NCI-H510A treated with DMSO at 0.1 percent for 48 hours (cell line): Measurements from ENCODE around the gene FBP1.
"Not testable (repeated sequence)": the region's sequence is repeated elsewhere in the genome, so short reads cannot be mapped to it uniquely, and the experiment has no call there.

ENCODE experiments used
- DNase-seq: peaks from one replicate; lab custom pipeline; 2025; lab: John Stamatoyannopoulos, UW

The FBP1 gene

GRCh38 chr9:94619026-94619425 lies 20.3 kb downstream of the FBP1 start:
- no peak for DNase-seq

- DNase-seq = no peak
Observed at GRCh38 chr9:94613003-94613402, 26.3 kb downstream of the FBP1 start.

- no peak for DNase-seq
Observed at GRCh38 chr9:94612071-94612470, 27.2 kb downstream of the FBP1 start.

DNA sequence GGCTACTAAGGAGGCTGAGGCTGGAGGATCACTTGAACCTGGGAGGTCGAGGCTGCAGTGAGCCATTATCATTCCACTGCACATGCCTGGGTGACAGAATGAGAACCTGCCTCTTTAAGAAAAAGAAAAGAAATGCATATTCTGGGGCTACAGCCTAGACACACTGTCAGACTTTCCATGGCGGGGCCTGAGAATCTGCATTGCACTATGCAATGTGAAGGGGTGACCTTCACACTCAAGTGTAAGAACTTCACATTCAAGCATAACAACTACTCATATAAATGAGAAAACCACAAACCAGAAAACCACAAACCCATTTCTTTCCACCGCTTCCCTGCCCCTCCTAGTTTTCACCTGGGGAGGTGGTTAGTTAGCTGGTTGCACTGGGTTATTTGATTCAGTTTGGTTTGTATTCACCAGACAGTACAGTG lies 27.7 kb downstream of the FBP1 start:
- no peak for DNase-seq

DNA sequence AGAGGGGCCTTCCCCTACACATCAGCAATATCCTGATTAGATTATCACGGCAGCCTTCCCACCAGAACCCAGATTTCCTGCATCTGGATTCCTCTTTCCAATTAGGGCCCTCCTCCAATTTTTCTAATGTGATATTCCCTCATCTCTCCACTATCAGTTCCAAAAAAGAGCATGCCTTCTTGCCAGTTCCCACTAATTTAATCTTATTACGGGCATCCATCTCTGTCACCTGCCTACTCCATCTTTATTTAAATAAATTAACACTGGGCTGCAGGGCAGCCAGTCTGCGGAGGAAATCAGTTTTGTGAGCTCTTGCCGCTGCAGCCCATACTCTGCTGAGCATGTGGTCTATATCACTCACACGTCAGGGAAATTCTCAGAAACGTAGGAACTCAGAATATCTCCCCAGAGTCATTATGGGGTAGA lies 29.1 kb downstream of the FBP1 start:
- no peak for DNase-seq

- DNase-seq = no peak
Observed at GRCh38 chr9:94607423-94607691, 32.0 kb downstream of the FBP1 start.

DNA sequence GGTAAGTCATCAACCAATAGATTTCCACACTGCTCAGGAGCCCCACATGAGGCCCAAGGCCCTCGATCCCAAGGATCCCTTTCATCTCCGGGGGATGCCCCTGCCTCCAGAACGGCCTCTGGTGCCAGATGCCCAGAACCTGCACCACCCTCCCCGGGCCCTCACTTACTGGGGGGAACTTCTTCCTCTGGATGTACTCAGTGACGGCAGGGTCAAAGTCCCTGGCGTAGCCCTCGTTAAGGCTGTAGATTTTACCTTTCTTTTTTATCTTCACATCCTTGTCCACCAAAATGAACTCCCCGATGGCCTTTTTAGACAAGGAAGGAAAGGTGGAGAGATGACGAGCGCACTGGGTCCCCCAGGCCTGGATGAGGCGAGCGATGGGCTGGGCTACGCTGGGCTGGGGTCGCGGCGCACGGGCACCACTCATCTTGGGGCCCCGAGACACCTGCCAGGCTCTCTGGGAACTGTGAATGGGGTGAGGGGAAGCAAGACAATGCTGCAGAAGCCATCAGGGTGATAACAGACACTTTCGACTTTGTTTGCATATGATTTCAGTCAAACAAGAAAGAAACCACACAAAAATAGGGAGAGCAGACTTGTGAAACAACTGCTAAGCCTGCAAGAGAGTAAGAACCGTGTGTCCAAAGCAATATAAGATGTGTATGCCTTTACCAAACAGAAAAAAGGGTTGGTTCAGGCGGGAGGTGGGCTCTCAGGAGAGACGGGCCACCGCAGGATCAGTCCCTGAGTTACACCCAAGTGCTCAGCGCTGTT lies 32.5 kb downstream of the FBP1 start:
- DNase-seq = no peak

DNA sequence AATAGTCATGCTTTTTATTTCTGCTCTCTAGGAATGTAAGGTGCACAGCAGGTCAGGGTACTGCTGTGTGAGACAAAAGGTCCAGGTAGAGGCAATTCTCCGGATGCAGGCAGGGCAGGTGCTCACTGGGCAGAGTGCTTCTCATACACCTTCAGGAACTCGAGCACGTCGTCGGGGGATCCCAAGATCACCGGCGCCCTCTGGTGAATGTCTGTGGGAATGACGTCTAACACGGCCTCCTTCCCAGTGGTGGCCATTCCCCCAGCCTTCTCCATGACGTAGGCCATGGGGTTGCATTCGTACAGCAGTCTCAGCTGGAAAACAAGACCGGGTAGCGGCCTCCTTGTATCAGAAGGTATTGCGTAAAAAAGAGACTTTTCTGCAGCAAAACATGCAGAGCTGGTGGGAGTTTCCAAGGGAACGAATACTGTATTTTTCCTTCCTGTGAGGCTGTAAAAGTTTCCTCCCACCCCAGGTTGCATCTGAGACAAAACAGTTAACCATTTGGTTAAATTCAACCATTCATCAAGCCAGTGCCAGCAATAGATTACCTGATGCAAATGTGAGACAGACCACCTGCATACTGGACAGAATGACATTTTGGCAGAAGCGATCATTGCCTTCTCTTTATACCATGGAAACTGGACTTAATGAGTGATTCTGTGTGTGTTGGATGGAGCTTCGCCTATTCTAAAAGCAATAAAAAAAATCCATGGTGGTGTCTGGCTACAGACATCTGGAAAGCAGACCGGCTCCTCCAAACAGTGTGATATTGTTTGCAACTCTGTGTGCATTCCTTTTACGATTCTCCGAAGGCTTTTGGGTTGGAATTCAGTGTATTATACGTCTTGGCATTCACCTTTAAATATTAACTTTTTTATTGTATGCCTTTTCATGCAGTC lies 35.8 kb downstream of the FBP1 start:
- peak; percentile 40 for DNase-seq

GRCh38 chr9:94602666-94603065 lies 36.7 kb downstream of the FBP1 start:
- no peak for DNase-seq

GRCh38 chr9:94600715-94601114 lies 38.6 kb downstream of the FBP1 start:
- DNase-seq = no peak

DNA sequence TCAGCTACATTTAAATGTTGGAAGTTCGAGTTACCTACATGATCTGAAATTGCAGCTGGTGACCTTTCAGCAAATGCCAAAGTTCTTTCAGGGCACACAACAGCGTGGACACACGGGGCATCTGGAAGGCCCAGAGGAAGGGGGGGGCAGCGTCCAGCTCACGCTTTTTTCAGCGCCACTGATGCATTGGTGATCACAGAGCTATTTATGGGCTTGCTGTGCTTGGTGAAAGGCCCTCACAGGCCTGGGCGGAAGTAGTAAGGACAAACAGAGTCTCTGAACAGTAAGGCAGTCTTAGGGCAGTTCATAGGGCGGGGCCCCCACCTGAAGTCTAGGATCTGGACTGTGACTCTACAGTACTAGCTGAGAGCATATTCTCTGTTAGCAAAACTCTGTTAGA lies 39.1 kb downstream of the FBP1 start:
- no peak for DNase-seq

- DNase-seq = no peak
Observed at GRCh38 chr9:94599102-94599501, 40.2 kb downstream of the FBP1 start.

GRCh38 chr9:94593459-94594345 lies 45.6 kb downstream of the FBP1 start, which contains the start of gene FBP2:
TSS of gene FBP2 (minus strand) at chr9:94593824. CDS start at chr9:94593726, 98 bp downstream.
- DNase-seq = no peak

GRCh38 chr9:94592683-94593082 lies 46.6 kb downstream of the FBP1 start:
- not testable (repeated sequence) for DNase-seq

DNA sequence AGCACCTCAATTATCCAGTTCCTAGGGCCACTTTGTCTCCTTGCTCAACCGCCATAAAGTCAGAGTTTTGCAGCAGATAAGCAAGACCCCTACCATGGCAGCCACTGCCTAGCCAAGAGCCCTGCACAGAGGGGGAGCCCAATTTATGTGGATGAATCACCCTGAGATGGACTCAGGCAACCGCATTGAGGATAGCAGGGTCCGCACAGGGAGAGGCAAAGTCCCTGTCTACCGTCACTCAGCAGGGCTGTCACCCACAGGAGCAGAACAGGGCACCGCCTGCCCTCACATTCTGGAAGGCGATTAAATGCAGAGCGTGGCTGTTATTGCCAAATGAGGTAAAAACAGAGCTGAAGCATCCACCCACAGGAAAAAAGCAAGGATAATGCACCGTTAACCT lies 47.4 kb downstream of the FBP1 start:
- no peak for DNase-seq

DNA sequence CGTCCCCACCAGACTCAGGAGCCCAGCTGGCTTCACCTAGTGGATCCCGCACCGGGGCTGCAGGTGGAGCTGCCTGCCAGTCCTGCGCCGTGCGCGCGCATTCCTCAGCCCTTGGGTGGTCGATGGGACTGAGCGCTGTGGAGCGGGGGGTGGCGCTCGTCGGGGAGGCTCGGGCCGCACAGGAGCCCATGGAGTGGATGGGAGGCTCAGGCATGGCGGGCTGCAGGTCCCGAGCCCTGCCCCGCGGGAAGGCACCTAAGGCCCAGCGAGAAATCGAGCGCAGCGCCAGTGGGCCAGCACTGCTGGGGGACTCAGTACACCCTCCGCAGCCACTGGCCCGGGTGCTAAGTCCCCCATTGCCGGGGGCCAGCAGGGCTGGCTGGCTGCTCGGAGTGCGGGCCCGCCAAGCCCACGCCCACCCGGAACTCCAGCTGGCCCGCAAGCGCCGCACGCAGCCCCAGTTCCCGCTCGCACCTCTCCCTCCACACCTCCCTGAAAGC lies 48.2 kb downstream of the FBP1 start:
- DNase-seq = not testable (repeated sequence)

- DNase-seq = no peak
Observed at GRCh38 chr9:94588681-94589080, 50.6 kb downstream of the FBP1 start.

- no peak for DNase-seq
Observed at GRCh38 chr9:94586814-94587213, 52.5 kb downstream of the FBP1 start.

- DNase-seq = no peak
Observed at GRCh38 chr9:94586316-94586715, 53.0 kb downstream of the FBP1 start.

DNA sequence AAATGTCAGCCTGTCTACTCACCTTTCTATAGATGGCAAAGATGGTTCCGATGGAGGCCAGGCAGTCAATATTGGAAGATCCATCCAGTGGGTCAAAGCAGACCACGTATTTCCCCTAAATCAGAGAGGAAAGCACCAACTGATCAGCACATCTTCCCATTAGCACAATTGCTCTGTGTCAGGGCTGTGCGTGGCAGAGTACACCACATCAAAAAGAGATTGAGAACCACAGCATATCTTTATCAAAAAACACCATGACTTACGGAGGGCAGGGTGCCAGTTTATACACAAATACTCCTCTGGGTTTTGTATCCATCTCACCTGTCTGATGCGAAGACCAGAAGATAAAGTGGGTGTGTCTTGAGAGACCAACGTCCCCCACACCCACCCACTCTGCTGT lies 54.8 kb downstream of the FBP1 start:
- no peak for DNase-seq

DNA sequence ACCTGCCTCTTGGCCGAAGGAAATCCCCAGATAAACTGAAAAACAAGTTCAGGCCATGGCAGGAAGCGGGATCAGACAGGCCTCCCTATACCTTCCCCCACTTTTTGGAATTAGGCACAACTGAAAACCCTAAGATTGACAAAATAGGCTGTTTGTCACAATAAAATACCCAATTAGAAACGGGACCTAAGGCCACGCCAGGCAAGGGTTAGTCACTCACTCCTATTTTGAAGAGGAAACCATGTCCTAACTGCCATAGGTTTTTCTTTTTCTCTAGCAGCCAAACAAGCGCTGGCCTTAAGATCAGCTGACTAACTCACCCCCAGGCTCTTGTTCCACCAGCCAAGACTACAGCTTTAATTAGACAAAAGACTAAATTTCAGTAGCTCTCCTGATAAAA lies 57.6 kb downstream of the FBP1 start:
- no peak for DNase-seq

GRCh38 chr9:94577571-94577970 lies 61.7 kb downstream of the FBP1 start:
- DNase-seq = no peak
